ENCODE data around the gene CFAP68.
A peak's percentile ranks its signal among the peaks of the same experiment; 100 is the strongest.
"Not testable (repeated sequence)": the region's sequence is repeated elsewhere in the genome, so short reads cannot be mapped to it uniquely, and the experiment has no call there.

The CFAP68 gene

GRCh38 chr11:111870886-111871692, 8.3 kb upstream of the CFAP68 start, which contains the start of gene ALG9:
Gene ALG9, minus strand, starts transcription at chr11:111871581. Its CDS starts 99 bp downstream, at chr11:111871482.
- peak; percentile 79 for DNase-seq

GRCh38 chr11:111871693-111872161, 7.6 kb upstream of the CFAP68 start:
- no peak for DNase-seq

GRCh38 chr11:111878385-111878848, 924 bp upstream of the CFAP68 start:
- no peak for DNase-seq

DNA sequence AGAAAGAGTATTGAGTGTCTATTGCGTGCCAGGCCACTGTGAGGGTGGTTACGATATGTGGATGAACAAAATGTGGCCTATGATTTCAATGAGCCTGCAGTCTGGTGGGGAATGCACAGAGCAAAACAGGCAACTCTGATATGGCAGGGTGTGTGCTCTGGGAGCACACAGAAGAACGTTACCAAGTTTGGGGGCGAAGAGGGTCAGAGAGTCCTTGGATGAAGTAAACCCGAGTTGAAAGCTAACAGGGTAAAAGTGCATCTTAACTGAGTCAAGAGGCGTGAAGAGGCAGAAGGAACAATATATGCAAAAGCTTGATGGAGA, 258 bp downstream of the CFAP68 start:
- no peak for DNase-seq

- no peak for DNase-seq
Measured at GRCh38 chr11:111882202-111882601, 2.9 kb downstream of the CFAP68 start.

- not testable (repeated sequence) for DNase-seq
Measured at GRCh38 chr11:111885053-111885452, 5.7 kb downstream of the CFAP68 start.

DNA sequence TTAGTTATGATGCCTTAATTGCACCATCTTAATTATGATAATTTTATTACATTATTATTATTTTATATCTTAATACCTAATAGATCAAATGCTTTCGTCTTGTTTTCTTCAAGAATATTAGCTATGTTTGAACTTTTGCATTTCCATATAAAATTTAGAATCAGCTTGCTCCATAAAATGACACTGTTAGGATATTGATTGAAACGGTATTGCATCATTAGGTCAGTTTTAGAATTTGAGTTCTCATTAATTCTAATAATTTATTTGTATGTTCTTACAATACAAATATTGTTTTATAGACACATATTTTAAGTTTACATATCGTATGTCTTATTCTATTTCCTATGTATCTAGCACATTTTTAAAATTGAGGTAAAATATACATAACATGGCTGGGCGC, 6.7 kb downstream of the CFAP68 start:
- no peak for DNase-seq

DNA sequence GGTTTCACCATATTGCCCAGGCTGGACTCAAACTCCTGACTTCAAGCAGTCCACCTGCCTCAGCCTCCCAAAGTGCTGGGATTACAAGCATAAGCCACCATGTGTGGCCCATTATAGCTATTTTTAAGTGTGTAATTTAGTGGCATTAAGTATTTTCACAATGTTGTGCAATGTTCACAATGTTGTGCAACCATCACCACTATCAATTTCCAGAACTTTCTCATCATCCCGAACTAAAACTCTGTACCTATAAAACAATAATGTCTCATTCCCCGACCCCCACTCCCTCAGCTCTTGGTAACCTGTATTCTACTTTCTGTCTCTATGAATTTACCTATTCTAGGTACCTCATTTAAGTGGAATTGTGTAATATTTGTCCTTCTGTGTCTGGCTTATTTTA, 7.5 kb downstream of the CFAP68 start:
- no peak for DNase-seq

DNA sequence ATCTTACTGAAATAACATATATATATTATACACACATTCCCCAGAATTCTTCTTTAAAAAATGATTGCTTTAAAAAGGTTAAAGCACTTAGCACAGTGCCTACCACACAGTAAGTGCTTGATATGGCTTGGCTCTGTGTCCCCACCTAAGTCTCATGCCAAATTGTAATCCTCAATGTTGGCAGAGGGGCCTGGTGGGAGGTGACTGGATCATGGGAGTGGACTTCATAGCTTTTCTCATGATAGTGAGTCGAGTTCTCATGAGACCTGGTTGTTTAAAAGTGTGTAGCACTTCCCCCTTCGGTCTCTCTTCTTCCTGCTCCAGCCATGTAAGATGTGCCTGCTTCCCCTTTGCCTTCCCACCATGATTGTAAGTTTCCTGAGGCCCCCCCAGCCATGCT, 26.1 kb downstream of the CFAP68 start:
- DNase-seq, result no peak

- no peak for DNase-seq
Measured at GRCh38 chr11:111906680-111907079, 27.3 kb downstream of the CFAP68 start.

GRCh38 chr11:111908639-111909305, 29.4 kb downstream of the CFAP68 start:
- DNase-seq, result no peak

DNA sequence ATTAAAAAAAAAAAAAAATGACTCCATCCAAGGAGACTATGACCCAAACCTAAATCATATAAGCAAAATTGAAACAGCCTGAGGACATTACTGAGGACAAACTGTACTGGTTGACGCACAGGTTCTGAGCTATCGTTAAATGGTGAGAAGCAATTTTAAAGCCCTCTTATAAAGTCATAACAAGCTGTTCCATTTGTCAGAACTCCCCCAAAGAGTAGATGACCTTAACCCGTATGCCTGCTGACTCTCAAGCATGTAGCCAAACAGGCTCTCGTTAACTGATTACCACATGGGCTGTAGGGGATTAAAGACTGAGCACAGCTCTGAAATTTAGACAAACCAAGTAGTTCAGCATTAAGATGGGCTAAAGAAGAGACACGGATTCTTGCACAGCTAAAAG, 30.0 kb downstream of the CFAP68 start:
- DNase-seq, result no peak

- no peak for DNase-seq
Measured at GRCh38 chr11:111910676-111911562, 31.6 kb downstream of the CFAP68 start.

- no peak for DNase-seq
Measured at GRCh38 chr11:111911563-111912401, 32.4 kb downstream of the CFAP68 start, which contains the start of gene CRYAB. Gene CRYAB, minus strand, starts transcription at chr11:111911770. Its CDS starts 46 bp downstream, at chr11:111911724.

DNA sequence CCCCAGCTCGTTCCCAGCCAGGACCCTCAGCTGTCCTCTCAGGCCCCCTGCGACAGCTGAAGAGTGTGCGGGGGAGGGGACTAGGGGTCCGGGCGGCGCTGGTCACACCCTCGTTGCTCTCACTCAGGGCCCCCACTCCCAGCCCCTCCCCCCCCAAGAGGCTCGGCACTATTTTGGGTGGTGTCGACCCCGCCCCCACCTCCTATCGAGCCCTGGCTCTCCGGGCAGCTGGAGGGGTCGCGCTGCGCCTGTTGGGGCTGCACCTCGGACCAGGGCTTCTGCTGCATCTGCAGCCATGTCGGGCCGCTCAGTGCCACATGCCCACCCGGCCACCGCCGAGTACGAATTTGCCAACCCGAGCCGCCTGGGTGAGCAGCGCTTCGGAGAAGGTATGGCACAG, 33.2 kb downstream of the CFAP68 start, which contains the start of gene HSPB2:
TSS of gene HSPB2 (plus strand) at position 200 of the 400 bp plus-strand sequence. CDS start at position 296, 96 bp downstream.
- no peak for DNase-seq

- no peak for DNase-seq
Measured at GRCh38 chr11:111913031-111913861, 33.9 kb downstream of the CFAP68 start.

DNA sequence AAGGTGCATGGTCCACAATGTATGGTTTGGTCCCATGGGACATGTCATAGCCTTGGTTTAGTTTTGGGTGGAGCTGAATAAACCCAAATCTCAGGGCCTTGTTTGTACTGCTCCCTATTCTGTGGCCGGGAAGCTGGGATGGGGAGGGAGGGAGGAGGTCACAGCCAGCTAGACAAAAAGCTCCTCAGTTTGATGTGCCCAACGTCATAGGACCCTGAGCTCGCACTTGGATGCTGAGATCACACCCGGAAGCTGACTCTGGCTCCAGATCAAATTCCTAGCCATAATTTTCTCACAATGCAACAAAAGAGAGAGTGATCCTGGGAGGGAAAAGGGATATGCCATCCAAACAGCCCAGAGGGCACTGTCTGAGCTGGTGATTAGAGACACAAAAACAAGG, 34.7 kb downstream of the CFAP68 start:
- DNase-seq, result no peak

GRCh38 chr11:111916768-111917167, 37.4 kb downstream of the CFAP68 start:
- DNase-seq, result no peak

DNA sequence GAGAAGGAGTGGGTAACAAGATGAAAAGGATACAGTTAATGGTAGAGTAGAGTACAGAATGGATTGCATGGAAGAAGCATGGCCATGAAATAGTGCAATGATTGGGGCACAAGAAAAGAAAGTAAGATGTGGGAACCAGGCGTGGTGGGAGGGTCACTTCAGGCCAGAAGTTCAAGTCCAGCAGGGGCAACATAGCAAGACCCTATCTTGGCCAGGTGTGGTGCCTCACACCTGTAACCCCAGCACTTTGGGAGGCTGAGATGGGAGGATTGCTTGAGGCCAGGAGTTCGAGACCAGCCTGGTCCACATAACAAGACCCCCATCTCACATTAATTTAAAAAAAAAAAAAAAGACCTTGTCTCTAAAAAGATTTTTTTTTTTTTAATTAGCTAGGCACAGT, 38.0 kb downstream of the CFAP68 start:
- no peak for DNase-seq

DNA sequence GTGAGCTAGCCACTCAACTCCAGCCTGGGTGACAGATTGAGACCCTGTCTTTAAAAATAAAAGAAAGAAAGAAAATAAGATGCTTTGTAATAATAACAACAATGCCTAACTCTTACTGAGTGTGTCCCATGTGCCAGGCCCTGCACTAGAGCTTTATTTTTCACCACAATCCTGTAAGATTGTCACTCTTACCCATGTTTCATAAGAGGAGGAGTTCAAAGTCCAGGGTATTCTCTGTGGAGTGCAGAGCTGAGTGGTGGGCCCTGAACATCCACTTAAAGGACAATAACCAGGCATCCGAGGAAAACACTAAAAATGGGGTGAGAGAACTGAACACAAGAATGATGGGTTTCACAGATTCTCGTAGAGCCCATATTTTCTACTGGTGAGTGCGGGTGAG, 38.4 kb downstream of the CFAP68 start:
- no peak for DNase-seq
